Measurements from ENCODE around the gene CILP2. TPM values are rescaled to one million over a fixed set of nuclear protein-coding genes. Genes with fewer than 3 reads are reported as not detected.

CILP2 gene
- total and polyA plus RNA-seq, 2 of the 4 experiments (the other 2 are of a cell fraction) = 0.18 to 0.87 TPM

DNA sequence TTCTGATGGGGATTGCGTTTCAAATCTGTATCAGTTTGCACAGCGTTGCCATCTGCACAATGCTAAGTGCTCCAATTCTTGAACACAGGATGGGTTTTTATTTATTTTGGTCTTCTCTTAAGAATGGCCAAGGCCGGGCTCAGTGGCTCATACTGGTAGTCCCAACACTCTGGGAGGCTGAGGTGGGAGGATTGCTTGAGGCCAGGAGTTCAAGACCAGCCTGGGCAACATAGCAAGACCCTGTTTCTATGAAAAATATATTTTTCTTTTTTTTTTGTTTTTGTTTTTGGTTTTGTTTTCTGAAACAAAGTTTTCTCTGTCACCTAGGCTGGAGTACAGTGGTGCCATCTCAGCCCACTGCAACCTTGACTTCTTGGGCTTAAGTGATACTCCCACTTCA lies 14.9 kb upstream of the CILP2 start:
- Histone ChIP-seq H3K14ac (replicated peaks; ENCODE audit: low read depth, low read length) (no peak overlapping the region), H3K23ac (ENCODE audit: low read depth, low read length) (no peak overlapping the region), H2BK5ac (ENCODE audit: low read depth, low read length, poor library complexity, severe bottlenecking) (no peak overlapping the region), H4K91ac (ENCODE audit: insufficient read depth, low read depth, low read length) (no peak overlapping the region), H3K9me3 (ENCODE audit: control insufficient read depth, insufficient read depth, low read length) (no peaks in the 10 kb centered on the region), H4K5ac (ENCODE audit: low read depth, low read length) (no peak overlapping the region), H3K79me1 (ENCODE audit: low read depth in 1 of 2, low read length in 2 of 2) (peaks cover 23 to 62% of the 10 kb centered on the region in 2 experiments), H3K27me3 (ENCODE audit: control insufficient read depth, insufficient read depth, low read length) (no peaks in the 10 kb centered on the region), H2BK15ac (ENCODE audit: low read depth, low read length) (no peak overlapping the region), H3K9ac (ENCODE audit: low read depth, low read length) (no peak overlapping the region), H3K56ac (ENCODE audit: extremely low read depth, insufficient read depth, low read length) (no peak overlapping the region), H4K20me1 (ENCODE audit: insufficient read depth, low read length) (peaks cover 38% of the 10 kb centered on the region), H2AK5ac (ENCODE audit: low read depth, low read length) (no peak overlapping the region), H3K4me3 (ENCODE audit: insufficient read depth, low read depth, low read length) (no peak overlapping the region), H2BK120ac (ENCODE audit: low read depth, low read length) (no peak overlapping the region), H3K4me1 (ENCODE audit: control insufficient read depth, insufficient read depth, low read length) (peaks cover 2% of the 10 kb centered on the region; the same call in 1 of the 2 replicates), H3K36me3 (ENCODE audit: control insufficient read depth, insufficient read depth, low read length) (peaks cover 32% of the 10 kb centered on the region), H2AFZ (replicated peaks; ENCODE audit: low read length, poor library complexity) (no peak overlapping the region), H4K8ac (ENCODE audit: low read depth in 2 of 2, low read length in 2 of 2) (no peak overlapping the region), H3K27ac (ENCODE audit: insufficient read depth, low read length) (no peak overlapping the region), H2BK20ac (ENCODE audit: low read depth, low read length) (no peak overlapping the region), H3K4ac (ENCODE audit: low read depth, low read length) (no peak overlapping the region), H2AK9ac (replicated peaks; ENCODE audit: low read depth, low read length, poor library complexity) (no peak overlapping the region), H3K4me2 (ENCODE audit: low read depth, low read length) (no peak overlapping the region), H3K9me1 (ENCODE audit: insufficient read depth, low read length) (no peaks in the 10 kb centered on the region), H3K18ac (ENCODE audit: low read depth, low read length) (no peak overlapping the region)
- ChIA-PET POLR2A (ENCODE audit: unreplicated experiment) (no interaction called here), CTCF (no interaction called here)
- 80% methylated on average over 1 of the region's 3 CpGs; no CpG with 5 or more reads in 1 of the 2 experiments for WGBS, 2 experiments (ENCODE audit: extremely low coverage in 2 of 2, insufficient read length in 1 of 2)
- ATAC-seq (ENCODE audit: low read depth) (no peak), DNase-seq (no peak)
- in situ Hi-C loops (cut with MboI; ENCODE audit: low sequenced_read_pairs) = no loop called here
- intact Hi-C loops (cut with micrococcal nuclease) = no loop called here
- BruUV-seq (replicated peaks) = no TSS peak
- dilution Hi-C loops (cut with HindIII; ENCODE audit: low sequenced_read_pairs, unreplicated experiment) = no loop called here
- TF ChIP-seq FOS (IDR thresholded peaks at IDR 0.05; ENCODE audit: low read depth, low read length) = no peak
- no peak for TF ChIP-seq RFX5 (IDR thresholded peaks at IDR 0.05; ENCODE audit: low read depth, low read length)
- TF ChIP-seq, protein P1, sequence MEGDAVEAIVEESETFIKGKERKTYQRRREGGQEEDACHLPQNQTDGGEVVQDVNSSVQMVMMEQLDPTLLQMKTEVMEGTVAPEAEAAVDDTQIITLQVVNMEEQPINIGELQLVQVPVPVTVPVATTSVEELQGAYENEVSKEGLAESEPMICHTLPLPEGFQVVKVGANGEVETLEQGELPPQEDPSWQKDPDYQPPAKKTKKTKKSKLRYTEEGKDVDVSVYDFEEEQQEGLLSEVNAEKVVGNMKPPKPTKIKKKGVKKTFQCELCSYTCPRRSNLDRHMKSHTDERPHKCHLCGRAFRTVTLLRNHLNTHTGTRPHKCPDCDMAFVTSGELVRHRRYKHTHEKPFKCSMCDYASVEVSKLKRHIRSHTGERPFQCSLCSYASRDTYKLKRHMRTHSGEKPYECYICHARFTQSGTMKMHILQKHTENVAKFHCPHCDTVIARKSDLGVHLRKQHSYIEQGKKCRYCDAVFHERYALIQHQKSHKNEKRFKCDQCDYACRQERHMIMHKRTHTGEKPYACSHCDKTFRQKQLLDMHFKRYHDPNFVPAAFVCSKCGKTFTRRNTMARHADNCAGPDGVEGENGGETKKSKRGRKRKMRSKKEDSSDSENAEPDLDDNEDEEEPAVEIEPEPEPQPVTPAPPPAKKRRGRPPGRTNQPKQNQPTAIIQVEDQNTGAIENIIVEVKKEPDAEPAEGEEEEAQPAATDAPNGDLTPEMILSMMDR (conservative IDR thresholded peaks at IDR 0.05; ENCODE audit: low read depth, low read length) = no peak
- TF ChIP-seq CEBPB (IDR thresholded peaks at IDR 0.05; ENCODE audit: low read depth, low read length) = no peak
- no peak for TF ChIP-seq BHLHE40 (IDR thresholded peaks at IDR 0.05; ENCODE audit: low read depth, low read length)
- TF ChIP-seq RCOR1 (IDR thresholded peaks at IDR 0.05; ENCODE audit: insufficient replicate concordance, low read length) = no peak
- no peak for TF ChIP-seq POLR2A (IDR thresholded peaks at IDR 0.05; ENCODE audit: low read depth, low read length)
- TF ChIP-seq SMC3 (IDR thresholded peaks at IDR 0.05; ENCODE audit: low read depth, low read length) = no peak
- TF ChIP-seq, protein P2, sequence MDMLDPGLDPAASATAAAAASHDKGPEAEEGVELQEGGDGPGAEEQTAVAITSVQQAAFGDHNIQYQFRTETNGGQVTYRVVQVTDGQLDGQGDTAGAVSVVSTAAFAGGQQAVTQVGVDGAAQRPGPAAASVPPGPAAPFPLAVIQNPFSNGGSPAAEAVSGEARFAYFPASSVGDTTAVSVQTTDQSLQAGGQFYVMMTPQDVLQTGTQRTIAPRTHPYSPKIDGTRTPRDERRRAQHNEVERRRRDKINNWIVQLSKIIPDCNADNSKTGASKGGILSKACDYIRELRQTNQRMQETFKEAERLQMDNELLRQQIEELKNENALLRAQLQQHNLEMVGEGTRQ (IDR thresholded peaks at IDR 0.05; ENCODE audit: low read depth, low read length) = no peak
- no peak for TF ChIP-seq RAD21 (IDR thresholded peaks at IDR 0.05; ENCODE audit: low read length)
- no peak for TF ChIP-seq MAZ (IDR thresholded peaks at IDR 0.05; ENCODE audit: borderline replicate concordance, low read depth, low read length)
- TF ChIP-seq, protein P3, sequence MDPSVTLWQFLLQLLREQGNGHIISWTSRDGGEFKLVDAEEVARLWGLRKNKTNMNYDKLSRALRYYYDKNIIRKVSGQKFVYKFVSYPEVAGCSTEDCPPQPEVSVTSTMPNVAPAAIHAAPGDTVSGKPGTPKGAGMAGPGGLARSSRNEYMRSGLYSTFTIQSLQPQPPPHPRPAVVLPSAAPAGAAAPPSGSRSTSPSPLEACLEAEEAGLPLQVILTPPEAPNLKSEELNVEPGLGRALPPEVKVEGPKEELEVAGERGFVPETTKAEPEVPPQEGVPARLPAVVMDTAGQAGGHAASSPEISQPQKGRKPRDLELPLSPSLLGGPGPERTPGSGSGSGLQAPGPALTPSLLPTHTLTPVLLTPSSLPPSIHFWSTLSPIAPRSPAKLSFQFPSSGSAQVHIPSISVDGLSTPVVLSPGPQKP (IDR thresholded peaks at IDR 0.05; ENCODE audit: borderline replicate concordance, low read depth, low read length) = no peak
- no peak for TF ChIP-seq NFE2L2 (IDR thresholded peaks at IDR 0.05; ENCODE audit: low read depth, low read length)
- TF ChIP-seq MXI1 (IDR thresholded peaks at IDR 0.05; ENCODE audit: borderline replicate concordance, low read depth, low read length) = no peak

Measured in IMR-90 (cell line).